Measurements from ENCODE around the gene ARF3.

Gene ARF3

DNA sequence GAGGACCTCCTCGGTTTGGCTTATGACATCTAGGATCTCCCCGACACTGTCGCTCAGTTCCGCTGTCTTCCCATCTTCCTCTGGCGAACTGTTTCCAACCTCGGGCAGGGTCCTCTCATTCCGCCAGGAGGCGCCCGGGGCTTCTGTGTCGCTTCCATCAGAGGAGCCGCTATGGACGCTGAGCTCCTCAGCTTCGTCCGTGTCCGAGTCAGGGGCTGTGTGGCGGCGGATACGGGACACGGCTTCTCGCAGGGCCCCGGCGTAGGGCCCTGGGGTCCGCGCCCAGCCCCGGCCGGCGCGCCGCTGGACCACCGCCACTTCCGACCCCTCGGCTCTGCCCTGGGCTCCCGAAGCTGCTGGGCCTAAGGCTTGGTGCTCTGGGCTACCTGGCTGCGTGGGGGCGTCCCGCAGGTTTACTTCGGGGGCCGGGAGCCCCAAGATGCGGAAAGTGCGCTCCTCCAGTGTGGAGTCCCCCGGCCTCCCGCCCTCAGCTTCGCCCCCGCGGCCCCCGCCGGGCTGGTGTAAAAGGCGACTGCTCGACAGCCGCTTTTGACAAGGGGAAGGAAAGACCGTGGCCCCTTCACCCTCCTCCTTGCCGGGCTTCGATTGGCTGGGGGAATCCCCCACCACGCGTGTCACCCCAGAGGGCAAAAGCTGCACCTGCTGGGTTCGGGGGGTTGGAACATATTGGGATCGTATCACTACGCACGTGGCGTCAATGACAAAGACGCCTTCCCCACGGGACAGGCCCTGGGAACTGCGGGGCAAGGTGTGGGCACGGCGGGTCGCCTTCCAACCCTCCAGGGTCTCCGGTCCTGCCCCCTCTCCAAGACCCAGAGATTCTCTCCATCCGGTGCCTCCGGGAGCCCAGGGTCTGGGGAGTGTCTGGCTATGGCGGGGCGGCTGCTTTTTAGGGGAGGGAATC is 39.8 kb upstream of the ARF3 start:
- peak overlapping the region; percentile 17 to 29 for H3K4me3 ChIP-seq (replicated peaks in 1 of 2; ENCODE audit: low read depth in 2 of 2, low read length in 2 of 2)
- TF ChIP-seq, protein P1, sequence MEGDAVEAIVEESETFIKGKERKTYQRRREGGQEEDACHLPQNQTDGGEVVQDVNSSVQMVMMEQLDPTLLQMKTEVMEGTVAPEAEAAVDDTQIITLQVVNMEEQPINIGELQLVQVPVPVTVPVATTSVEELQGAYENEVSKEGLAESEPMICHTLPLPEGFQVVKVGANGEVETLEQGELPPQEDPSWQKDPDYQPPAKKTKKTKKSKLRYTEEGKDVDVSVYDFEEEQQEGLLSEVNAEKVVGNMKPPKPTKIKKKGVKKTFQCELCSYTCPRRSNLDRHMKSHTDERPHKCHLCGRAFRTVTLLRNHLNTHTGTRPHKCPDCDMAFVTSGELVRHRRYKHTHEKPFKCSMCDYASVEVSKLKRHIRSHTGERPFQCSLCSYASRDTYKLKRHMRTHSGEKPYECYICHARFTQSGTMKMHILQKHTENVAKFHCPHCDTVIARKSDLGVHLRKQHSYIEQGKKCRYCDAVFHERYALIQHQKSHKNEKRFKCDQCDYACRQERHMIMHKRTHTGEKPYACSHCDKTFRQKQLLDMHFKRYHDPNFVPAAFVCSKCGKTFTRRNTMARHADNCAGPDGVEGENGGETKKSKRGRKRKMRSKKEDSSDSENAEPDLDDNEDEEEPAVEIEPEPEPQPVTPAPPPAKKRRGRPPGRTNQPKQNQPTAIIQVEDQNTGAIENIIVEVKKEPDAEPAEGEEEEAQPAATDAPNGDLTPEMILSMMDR (IDR thresholded peaks at IDR 0.05; ENCODE audit: low read depth, low read length): peak; percentile 97
- peak; percentile 74 to 75 for DNase-seq (ENCODE audit: low read depth in 2 of 2)

DNA sequence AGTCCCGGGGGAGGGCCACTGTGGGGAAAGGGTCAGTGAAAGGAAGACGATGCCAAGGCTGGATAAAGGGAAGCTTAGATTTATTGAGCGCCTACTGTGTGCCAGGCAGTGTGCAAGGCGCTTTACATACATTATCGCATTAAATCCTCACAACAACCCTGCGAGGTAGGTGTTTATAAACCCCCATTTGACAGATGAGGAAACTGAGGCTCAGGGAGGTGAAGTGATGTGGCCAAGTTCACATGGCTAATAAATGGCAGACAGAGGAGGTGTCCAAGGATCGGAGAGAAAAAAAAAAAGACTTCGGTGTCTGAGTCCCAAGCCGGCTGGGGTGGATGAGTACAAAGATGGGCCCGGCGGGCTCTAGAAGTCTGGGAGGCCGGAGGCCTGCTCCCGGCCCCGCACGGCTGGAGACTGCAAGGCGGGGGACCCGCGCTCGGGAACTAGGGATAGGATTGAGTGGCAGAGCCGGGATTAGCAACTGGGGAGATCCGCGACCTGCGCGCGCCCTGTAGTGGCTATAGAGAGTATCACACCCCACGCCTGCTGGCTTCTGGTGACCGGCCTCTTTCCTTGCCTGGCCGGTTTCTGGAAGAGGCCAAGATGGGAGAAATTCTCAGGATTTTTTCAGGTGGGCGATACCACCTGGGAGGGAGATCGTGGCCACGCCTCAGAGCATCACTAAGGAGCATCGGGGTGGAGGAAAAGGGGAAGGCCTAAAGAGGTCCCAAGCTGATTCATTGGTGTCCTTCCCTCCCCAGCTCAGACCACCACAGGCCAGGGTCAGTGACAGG is 38.0 kb upstream of the ARF3 start:
- TF ChIP-seq, protein P1 (IDR thresholded peaks at IDR 0.05; ENCODE audit: low read depth, low read length): peak; percentile 85
- peak overlapping the region; percentile 5 to 11 for H3K4me3 ChIP-seq (replicated peaks in 1 of 2; ENCODE audit: low read depth in 2 of 2, low read length in 2 of 2)
- DNase-seq (ENCODE audit: low read depth in 2 of 2): peak; percentile 80 to 85

DNA sequence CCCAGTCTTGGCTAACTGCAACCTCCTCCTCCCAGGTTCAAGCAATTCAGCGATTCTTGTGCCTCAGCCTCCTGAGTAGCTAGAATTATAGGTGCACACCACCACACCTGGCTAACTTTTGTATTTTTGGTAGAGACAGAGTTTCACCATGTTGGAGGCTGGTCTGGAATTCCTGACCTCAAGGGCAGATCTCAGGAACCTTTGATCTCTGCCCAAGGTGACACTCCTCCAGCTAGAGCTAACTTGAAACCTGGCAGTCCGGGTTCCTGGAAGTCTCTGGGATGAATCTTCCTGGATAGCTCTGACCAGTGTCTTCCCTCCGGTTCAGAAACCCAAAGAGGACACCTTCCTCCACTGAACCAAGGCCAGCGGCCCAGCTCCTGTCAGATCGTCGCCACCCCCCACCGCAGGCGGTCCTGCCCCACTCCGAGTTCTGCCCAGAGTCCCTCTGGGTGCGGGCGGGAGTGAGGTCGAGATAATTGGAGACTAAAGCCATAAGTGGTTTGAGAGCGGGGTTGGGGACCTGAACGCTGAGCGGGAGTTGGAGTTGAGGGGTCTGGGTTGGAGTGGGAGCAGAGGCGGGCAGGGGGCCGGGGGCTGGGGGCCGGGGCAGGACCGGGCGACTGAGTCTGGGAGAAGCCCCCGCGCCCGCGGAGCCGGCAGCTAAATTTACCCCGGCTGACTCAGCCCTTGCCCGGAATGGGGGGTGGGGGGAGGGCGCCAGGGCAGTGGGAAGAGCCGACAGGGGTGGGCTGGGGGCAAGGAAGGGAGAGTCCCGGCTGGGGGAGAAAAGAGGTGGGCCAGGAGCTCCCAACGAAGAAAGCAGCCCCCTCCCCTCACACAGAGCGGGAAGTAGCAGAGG is 37.2 kb upstream of the ARF3 start:
- DNase-seq (ENCODE audit: low read depth in 2 of 2): no peak
- TF ChIP-seq, protein P1 (IDR thresholded peaks at IDR 0.05; ENCODE audit: low read depth, low read length): no peak
- H3K4me3 ChIP-seq (replicated peaks in 1 of 2; ENCODE audit: low read depth in 2 of 2, low read length in 2 of 2): no peak overlapping the region

DNA sequence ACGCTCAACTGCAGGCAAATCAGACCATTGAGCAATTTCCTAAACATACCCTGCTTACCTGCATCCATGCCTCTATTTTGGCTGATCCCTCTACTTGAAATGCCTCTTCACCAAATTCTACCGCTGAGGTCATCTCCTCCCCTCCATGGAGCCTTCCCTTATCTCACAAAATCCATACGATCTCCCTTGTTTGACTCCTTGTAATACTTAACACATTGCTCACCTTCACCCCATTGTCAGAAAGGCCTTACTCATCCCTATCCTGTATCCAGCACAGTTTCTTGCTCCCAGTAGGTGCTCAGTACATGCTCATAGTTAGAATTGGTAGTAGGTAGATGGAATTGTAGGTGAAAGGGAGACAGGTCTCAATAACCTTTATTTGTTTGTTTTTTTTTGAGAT is 36.5 kb upstream of the ARF3 start:
- DNase-seq (ENCODE audit: low read depth in 2 of 2): peak in 1 of 2 donors; percentile 50
- H3K4me3 ChIP-seq (replicated peaks in 1 of 2; ENCODE audit: low read depth in 2 of 2, low read length in 2 of 2): no peak overlapping the region
- TF ChIP-seq, protein P1 (IDR thresholded peaks at IDR 0.05; ENCODE audit: low read depth, low read length): no peak

DNA sequence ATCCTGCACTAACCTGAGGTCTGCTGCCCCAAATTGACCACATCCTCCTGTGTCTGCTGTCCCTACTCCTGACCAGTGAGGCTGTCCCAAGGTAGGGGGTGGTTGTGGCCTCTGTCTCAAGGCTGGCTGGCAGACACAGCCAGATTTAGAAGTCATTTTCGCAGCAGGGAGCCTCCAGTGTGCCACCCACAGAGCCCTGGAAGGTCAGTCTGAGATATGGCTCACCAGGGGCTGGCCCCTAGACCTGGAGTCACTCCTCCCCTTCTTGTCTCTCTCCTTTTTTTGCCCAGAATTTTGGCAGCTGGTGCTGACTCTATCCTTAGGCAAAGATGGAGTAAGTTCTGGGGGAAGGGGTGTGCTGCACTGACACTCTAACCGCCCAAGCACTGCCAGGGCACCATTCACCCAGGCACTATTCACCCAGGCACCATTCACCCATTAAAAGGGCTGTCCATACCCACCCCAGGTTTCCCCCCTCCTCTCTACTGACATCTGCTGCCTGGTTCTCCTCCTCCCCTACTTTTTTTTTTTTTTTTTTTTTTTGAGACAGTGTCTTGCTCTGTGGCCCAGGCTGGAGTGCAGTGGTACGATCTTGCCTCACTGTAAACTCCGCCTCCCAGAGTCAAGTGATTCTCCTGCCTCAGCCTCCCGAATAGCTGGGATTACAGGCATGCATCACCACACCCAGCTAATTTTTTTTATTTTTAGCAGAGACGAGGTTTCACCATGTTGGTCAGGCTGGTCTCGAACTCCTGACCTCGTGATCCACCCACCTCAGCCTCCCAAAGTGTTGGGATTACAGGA is 34.2 kb upstream of the ARF3 start:
- TF ChIP-seq, protein P1 (IDR thresholded peaks at IDR 0.05; ENCODE audit: low read depth, low read length): no peak
- DNase-seq (ENCODE audit: low read depth in 2 of 2): no peak
- H3K4me3 ChIP-seq (replicated peaks in 1 of 2; ENCODE audit: low read depth in 2 of 2, low read length in 2 of 2): no peak overlapping the region
